Loucy (cell line): ENCODE measurements around the gene HPS3.
A peak's percentile ranks its signal among the peaks of the same experiment; 100 is the strongest.

Source experiments
- H2AFZ ChIP-seq: fragments of 200-600 bp; sonication (generic); 2 replicates; pipeline ENCODE4 v1.6.0; 2016; ENCODE audit warnings: antibody characterized with exemption, mild to moderate bottlenecking, low read length, moderate library complexity
- H3F3A ChIP-seq: fragments of 200-600 bp; 2 replicates; pipeline ENCODE4 v1.6.0; 2016; ENCODE audit warnings: antibody characterized with exemption, low read depth, mild to moderate bottlenecking
- H3K27me3 ChIP-seq: fragments of 200-600 bp; sonication (generic); 2 replicates; pipeline ENCODE4 v1.6.1; 2014; ENCODE audit warnings: low read length, mild to moderate bottlenecking; ENCODE audit not compliant: insufficient read depth, poor library complexity, severe bottlenecking
- H3K36me3 ChIP-seq: fragments of 200-600 bp; sonication (generic); 2 replicates; pipeline ENCODE4 v1.6.1; 2016; ENCODE audit warnings: low read length; ENCODE audit not compliant: insufficient read depth
- H3K4me1 ChIP-seq: fragments of 200-600 bp; sonication (generic); 2 replicates; pipeline ENCODE4 v1.5.1; 2014; ENCODE audit warnings: low read length, mild to moderate bottlenecking; ENCODE audit not compliant: insufficient read depth, poor library complexity, severe bottlenecking
- H3K4me2 ChIP-seq: fragments of 200-600 bp; sonication (generic); 2 replicates; pipeline ENCODE4 v1.6.0; 2014; ENCODE audit warnings: antibody characterized with exemption, low read length, low read depth, mild to moderate bottlenecking; ENCODE audit not compliant: poor library complexity, severe bottlenecking
- H3K4me3 ChIP-seq: fragments of 200-600 bp; sonication (generic); 2 replicates; pipeline ENCODE4 v1.5.1; 2014; ENCODE audit warnings: low read length, mild to moderate bottlenecking, mixed read lengths; ENCODE audit not compliant: poor library complexity, severe bottlenecking
- H3K79me2 ChIP-seq: fragments of 200-600 bp; sonication (generic); 2 replicates; pipeline ENCODE4 v1.6.1; 2014; ENCODE audit warnings: low read length; ENCODE audit not compliant: insufficient read depth
- H3K9ac ChIP-seq: fragments of 200-600 bp; sonication (generic); 2 replicates; pipeline ENCODE4 v1.6.0; 2014; ENCODE audit warnings: mild to moderate bottlenecking, low read depth, low read length, moderate library complexity; ENCODE audit not compliant: poor library complexity, severe bottlenecking
- H3K9me2 ChIP-seq: fragments of 200-600 bp; sonication (generic); replicated peaks from 2 replicates; pipeline ENCODE4 v1.6.1; 2016; ENCODE audit warnings: low read depth, low read length, mixed read lengths
- H3K9me3 ChIP-seq: fragments of 200-600 bp; sonication (generic); 2 replicates; pipeline ENCODE4 v1.6.1; 2014; ENCODE audit warnings: mild to moderate bottlenecking, antibody characterized with exemption, low read length, low read depth; ENCODE audit not compliant: insufficient read depth
- H4K20me1 ChIP-seq: fragments of 200-600 bp; sonication (generic); 2 replicates; pipeline ENCODE4 v1.6.0; 2014; ENCODE audit warnings: antibody characterized with exemption, low read length, mild to moderate bottlenecking; ENCODE audit not compliant: insufficient read depth, poor library complexity, severe bottlenecking
- EZH2phosphoT487 ChIP-seq: fragments of 200-600 bp; IDR thresholded peaks from 2 replicates; pipeline ENCODE4 v1.6.1; 2018; ENCODE audit warnings: antibody characterized with exemption, mild to moderate bottlenecking, moderate library complexity, borderline replicate concordance
- TF ChIP-seq, protein P1 (sequence below): fragments of 200-600 bp; sonication (generic); conservative IDR thresholded peaks from 2 replicates; pipeline ENCODE4 v1.5.1; 2014; ENCODE audit warnings: mild to moderate bottlenecking, antibody characterized with exemption, low read length

HPS3 gene

DNA sequence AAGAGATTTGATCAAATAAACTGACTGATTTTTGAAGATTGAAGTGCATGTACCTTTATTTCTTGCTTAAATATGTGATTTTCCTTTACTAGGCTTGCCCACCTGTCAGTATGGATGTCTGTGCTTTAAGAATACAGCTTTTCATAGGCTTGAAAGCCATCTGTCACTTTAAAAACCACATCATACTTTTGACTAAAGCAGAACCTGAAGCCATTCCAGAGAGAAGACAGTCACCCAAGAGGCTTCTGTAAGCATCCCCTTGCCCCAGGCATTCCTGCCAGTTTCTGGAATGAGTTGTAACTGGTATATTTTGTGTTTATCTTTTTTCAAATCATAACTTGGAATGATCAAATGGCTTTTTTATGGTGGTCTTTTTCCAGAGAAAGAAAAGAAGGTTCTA, 24.0 kb downstream of the HPS3 start:
- Histone ChIP-seq H4K20me1 (peaks cover 4% of the 10 kb centered on the region), H3K36me3 (peaks cover 51% of the 10 kb centered on the region; the same call in 1 of the 2 replicates), H3K4me1 (peaks cover 28% of the 10 kb centered on the region), H3K9ac (peak overlapping the region; percentile 32), H2AFZ (no peak overlapping the region), H3K9me2 (no peaks in the 10 kb centered on the region), H3K4me2 (peak overlapping the region; percentile 68), H3K4me3 (no peak overlapping the region), H3K27me3 (no peaks in the 10 kb centered on the region), H3F3A (no peaks in the 10 kb centered on the region), H3K9me3 (no peaks in the 10 kb centered on the region), H3K79me2 (no peaks in the 10 kb centered on the region)
- no peak for TF ChIP-seq EZH2phosphoT487
- TF ChIP-seq, protein P1, sequence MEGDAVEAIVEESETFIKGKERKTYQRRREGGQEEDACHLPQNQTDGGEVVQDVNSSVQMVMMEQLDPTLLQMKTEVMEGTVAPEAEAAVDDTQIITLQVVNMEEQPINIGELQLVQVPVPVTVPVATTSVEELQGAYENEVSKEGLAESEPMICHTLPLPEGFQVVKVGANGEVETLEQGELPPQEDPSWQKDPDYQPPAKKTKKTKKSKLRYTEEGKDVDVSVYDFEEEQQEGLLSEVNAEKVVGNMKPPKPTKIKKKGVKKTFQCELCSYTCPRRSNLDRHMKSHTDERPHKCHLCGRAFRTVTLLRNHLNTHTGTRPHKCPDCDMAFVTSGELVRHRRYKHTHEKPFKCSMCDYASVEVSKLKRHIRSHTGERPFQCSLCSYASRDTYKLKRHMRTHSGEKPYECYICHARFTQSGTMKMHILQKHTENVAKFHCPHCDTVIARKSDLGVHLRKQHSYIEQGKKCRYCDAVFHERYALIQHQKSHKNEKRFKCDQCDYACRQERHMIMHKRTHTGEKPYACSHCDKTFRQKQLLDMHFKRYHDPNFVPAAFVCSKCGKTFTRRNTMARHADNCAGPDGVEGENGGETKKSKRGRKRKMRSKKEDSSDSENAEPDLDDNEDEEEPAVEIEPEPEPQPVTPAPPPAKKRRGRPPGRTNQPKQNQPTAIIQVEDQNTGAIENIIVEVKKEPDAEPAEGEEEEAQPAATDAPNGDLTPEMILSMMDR, result no peak

DNA sequence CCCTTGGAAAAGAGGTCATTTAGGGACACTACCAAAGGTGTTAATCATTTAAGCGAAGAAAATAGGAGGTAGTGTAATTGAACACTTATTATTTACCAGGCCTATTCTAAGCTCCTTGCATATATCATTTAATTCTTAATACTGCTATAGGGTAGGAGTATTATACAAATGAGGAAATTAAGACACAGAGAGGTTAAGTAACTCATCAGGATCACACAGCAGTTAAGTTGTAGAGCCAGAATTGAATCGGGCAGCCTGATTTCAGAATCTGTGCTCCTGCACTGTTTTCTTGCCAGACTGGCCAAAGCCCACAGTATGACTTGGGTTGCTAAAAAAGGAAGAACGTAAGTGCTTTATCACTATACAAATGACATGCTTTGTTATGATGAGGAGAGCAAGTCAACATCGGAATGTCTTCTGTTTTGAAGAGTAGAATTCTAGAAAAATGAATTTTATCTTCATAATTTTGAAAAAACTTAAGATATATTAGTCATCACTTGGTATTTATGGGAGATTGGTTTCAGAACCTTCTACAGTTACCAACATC, 31.4 kb downstream of the HPS3 start:
- no peaks in the 10 kb centered on the region for H3K9me2 ChIP-seq
- no peaks in the 10 kb centered on the region for H3K9me3 ChIP-seq
- H3K4me2 ChIP-seq, result no peak overlapping the region
- H3K79me2 ChIP-seq, result no peaks in the 10 kb centered on the region; the same call in 1 of the 2 replicates
- H3K4me3 ChIP-seq, result no peak overlapping the region
- TF ChIP-seq, protein P1, result no peak
- no peaks in the 10 kb centered on the region for H4K20me1 ChIP-seq
- no peak overlapping the region for H3K9ac ChIP-seq
- no peaks in the 10 kb centered on the region for H3F3A ChIP-seq
- H3K4me1 ChIP-seq, result peaks cover 31% of the 10 kb centered on the region
- peaks cover 53% of the 10 kb centered on the region; the same call in 1 of the 2 replicates for H3K36me3 ChIP-seq
- no peaks in the 10 kb centered on the region for H3K27me3 ChIP-seq
- no peak overlapping the region for H2AFZ ChIP-seq

DNA sequence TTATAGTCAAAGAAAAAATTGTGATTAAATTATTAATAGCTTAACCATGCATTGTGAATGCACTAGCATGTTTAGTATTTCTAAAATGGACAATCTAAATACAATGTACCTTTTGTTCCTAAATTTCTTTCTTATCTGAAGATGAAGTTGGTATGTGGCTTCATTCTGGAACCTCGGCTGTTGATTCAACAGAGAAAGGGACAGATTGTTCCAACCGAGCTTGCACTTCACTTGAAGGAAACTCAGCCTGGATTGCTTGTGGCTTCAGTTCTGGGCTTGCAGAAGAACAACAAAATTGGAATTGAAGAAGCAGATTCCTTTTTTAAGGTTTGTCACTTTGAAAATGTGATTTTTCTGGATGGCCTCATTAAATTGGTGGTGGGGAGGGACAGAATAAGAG, 32.6 kb downstream of the HPS3 start:
- no peaks in the 10 kb centered on the region for H3F3A ChIP-seq
- no peak overlapping the region for H3K4me3 ChIP-seq
- peaks cover 50% of the 10 kb centered on the region; the same call in 1 of the 2 replicates for H3K36me3 ChIP-seq
- no peaks in the 10 kb centered on the region for H3K9me3 ChIP-seq
- TF ChIP-seq, protein P1, result no peak
- H2AFZ ChIP-seq, result no peak overlapping the region
- no peaks in the 10 kb centered on the region for H3K9me2 ChIP-seq
- no peaks in the 10 kb centered on the region; the same call in 1 of the 2 replicates for H3K79me2 ChIP-seq
- H4K20me1 ChIP-seq, result no peaks in the 10 kb centered on the region
- peak overlapping the region; percentile 17 for H3K9ac ChIP-seq
- H3K4me1 ChIP-seq, result peaks cover 33% of the 10 kb centered on the region
- no peak overlapping the region for H3K4me2 ChIP-seq
- no peaks in the 10 kb centered on the region for H3K27me3 ChIP-seq
